GM08714 (cell line): ENCODE data around the gene TMPRSS6.

Experiments used
- H3K4me3 ChIP-seq: fragments of 200-500 bp; sonication (Bioruptor generic); 2 replicates; pipeline ENCODE4 v1.5.1; 2014; ENCODE audit warnings: mild to moderate bottlenecking, low read length, inconsistent platforms
- ZNF274 ChIP-seq: IDR thresholded peaks from 2 replicates; pipeline ENCODE4 v1.6.1; 2012; ENCODE audit warnings: mild to moderate bottlenecking, low read depth, low read length

Gene TMPRSS6

DNA sequence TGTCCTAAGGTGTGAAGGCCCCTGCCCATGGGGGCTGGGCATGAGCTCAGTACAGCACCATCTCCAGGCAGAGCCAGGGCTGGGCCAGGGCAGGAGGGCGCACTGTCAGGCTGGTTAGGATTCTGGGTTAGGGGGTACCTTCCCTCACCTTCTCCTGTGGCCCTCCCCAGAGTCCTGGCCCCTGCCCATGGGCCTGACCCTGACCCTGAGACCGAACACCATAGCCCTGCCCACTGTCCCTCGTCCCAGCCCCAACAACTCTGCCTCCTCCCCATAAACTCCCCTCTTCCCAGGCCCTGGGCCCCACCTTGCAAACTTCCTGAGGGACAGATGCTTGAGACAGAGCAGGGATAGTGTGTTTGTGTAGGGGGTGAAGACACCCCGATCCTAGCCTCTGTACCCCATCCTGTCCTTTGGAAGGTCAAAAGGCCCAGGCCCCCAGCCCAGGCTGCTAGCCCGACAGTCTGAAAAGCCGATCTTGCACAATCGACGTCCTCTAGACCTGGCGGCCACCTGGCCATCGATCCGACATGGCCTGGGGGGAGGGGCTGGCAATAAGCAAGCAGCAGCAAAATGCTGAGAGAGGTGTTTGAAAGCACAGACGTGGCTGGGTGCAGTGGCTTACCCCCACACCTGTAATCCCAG is 2.7 kb upstream of the TMPRSS6 start:
- TF ChIP-seq ZNF274, result no peak

DNA sequence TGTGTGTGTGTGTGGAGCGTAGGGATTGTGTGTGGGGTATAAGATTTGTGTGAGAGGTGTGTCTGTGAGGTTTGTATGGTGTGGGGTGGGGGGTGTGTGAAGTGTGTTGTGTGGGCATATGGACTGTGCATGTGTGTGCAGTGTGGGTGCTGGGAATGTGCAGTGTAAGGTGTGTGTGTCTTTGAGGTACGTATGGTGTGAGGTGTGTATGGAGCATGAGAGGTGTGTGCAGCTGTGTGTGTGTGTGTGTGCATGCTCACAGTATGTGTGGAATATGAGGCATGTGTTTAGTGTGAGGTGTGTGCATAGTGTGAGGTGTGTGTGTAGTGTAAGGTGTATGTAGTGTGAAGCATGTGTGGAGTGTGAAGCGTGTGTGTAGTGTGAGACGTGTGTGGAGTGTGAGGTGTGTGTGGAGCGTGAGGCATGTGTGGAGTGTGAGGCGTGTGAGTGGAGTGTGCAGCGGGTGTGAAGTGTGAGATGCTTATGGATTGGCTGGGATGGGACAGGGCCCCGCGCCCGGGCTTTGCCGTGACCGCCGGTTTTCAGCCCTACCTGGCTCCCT is 1.7 kb upstream of the TMPRSS6 start:
- no peak overlapping the region for H3K4me3 ChIP-seq
- TF ChIP-seq ZNF274, result no peak

More for the DNA sequence above, 2.7 kb upstream of the TMPRSS6 start:
- no peak overlapping the region for H3K4me3 ChIP-seq

DNA sequence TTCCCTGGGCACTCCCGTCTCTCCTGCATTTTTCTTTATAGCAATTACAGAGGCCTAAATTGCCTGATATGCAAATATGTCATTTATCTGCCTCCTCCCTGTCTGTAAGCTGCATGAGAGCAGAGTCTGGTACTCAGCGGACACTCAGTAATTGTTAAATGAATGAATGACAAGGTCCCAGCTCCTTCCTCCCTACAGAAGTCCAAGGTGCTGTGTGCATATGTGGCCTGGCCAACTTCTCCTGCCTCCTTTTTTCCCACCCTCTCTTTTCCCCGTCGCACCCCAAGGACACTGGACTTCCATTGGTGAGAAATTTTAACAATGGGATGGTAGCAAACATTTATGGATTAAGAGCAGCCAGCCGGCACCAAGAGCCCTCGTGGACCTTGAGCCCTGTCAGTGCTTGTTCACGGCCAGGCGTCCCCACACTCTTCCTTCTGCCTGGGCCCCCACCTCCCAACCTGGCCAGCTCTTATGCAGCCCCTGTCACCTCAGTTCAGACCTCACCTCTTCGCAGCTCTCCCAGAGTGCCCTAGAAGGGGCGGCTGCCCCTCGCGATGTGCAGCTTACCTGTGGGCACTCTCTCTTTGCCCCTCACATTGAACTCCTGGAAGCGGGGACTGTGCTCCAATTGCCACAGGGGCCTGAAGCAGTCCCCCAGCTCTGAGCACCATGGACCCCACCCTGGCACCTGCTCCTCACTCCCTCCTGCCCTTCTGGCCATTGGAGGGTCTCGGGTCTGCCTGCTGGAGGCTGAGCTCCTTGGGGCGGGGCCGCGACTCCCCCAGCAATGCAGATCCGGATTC is 1.5 kb downstream of the TMPRSS6 start:
- no peak overlapping the region for H3K4me3 ChIP-seq

DNA sequence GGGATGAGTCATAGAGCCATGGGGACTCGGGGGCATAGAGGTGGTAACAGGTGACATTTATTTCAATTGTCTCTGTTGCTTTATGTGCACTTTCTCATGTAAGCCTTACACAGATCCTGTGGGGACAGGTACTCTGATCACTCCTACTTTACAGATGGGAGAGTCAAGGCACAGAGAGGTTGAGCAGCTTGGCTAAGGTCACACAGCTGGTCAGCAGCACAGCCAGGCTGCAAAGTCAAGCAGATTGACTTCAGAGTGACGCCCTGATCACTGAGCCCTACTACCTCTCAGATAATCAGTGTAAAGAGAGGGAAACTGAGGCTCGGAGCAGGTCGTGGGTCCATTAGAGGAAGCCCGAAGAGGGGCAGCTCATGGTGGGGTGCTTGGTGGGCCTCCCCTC is 3.5 kb downstream of the TMPRSS6 start:
- H3K4me3 ChIP-seq, result no peak overlapping the region
- no peak for TF ChIP-seq ZNF274

More for the DNA sequence above, 1.5 kb downstream of the TMPRSS6 start:
- TF ChIP-seq ZNF274, result no peak

DNA sequence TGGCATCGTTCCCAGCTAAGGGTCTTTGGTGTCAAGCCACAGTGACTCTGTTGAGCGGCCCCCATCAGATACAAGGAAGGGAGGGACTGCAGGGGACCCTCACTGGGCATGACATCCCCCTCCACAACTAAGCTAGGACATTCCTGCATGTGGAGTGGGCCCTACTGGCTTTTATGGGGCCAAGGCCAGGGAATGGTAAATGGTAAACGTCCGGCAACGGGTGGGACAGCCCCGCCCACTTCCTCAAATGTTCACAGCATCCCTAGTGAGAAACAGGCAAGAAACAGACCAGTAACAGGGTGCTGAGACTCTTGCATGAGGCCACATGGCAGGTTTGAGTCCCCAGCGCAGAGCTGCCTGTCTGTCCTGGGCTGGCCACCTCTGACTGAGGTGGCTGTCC is 4.4 kb downstream of the TMPRSS6 start:
- TF ChIP-seq ZNF274, result no peak
- no peak overlapping the region for H3K4me3 ChIP-seq

DNA sequence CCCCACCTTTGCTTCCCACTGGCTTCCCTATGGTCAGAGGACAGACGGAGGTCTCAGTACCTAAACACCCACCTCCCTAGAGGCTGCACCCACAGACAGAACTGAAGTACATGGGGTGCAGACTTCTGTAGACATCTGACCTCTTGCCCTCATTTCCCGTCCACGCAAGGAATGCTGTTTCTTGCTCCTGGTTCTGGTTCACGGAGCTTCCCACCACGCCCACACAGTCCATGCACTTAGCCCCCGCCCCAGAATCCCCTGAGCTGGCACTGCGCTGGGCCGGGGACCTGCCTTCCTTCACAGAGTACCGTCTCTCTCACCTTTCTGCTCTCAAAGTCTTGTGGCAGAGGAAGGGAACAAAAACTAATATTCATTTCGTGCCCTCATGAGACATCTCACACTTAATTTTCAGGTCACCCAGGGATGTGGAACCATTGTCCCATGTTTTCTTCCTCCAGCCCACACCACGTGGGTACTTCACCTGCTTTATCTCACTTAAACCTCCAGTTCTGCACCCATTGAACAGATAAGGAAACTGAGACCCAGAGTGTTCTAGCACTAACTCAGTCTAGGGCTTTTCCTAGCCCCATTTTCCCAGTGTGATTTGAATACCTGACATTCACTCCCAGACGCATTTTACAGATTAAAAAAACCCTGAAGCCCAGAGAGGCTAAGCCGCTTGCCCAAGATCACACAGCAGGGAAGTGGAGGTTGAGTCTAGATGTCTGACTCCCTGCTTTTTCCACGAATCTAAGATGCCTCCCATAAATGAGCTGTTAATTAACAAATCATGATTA is 5.7 kb downstream of the TMPRSS6 start:
- H3K4me3 ChIP-seq, result no peak overlapping the region
- no peak for TF ChIP-seq ZNF274

DNA sequence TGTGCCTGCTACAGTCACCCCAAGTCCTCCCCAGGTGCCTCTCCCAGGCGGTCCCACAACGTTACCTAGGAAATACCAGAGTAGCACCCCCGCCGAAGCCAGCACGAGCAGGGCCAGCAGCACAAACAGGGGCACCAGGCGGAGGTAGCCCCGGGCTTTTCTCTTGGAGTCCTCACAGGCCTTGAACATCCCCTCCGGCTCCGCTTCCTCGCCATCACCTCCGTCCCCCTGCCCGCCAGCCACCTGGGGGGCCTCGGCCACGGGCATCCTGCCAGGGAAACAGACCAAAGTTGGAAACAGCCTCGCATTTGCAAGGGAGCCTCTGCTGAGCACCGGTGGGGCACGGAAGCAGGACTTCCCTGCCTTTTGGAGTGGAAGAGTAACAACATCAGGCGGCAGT is 6.4 kb downstream of the TMPRSS6 start:
- no peak for TF ChIP-seq ZNF274
- H3K4me3 ChIP-seq, result no peak overlapping the region

DNA sequence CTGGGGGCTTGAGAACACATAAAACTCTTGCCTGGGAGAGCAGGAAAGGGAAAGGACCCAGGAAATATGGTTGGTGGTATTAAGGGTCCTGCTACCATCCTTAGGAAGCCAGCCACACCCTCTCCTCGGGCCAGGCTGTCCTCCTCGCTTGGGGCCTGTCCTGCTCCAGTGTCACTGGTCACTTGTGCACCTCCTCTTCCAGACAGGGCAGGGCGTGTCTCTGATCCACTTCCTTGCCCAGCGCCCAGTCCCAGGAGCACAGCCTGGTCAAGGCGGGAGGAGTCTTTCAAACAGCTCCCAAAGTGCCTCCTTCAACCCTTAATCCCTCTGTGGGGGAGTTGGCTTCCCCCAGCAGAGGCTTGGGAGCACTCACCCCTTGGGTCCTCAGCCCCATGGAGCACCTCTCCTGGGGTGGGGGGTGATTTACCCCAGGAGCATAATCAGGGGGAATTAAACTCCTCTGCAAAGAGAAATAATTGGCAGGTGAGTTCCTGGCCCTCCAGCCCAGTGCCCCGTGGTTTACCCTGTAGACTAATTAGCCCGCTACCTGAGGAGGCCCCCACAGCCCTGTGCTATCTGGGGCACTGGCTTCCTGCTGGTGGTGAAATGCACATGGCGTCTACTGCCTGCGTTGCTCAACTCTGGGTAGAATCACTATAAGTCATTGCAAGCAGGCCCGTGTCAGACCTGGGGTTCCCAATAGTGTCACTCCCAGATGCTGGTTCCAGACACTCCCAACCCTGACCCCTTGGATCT is 8.0 kb downstream of the TMPRSS6 start:
- no peak overlapping the region for H3K4me3 ChIP-seq
- TF ChIP-seq ZNF274, result no peak

DNA sequence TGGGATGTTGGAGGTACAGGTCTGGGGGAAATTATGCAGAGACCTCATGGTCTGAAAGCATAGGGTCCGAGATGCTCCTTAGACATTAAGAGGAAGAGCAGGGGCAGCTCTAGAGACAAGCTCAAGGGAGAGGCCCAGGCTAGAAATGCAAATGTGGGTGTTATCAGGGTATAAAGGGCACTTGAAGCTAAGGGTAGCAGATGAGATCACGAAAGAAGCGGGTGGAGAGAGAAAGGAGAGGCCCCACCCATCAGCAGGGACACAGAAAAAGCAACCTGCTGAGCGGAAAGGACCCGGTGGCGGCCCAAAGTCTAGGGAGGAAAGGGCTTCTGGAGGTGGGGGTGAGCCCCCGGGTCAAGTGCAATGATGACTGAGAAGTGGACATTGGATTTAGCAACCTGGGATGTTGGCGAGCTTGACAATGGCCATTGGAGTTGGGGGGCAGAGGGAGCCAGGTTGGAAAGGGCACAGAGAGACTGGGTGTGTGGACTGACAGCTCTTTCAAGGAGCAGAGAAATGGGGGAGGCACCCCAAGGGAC is 8.9 kb downstream of the TMPRSS6 start:
- TF ChIP-seq ZNF274, result no peak
- no peak overlapping the region for H3K4me3 ChIP-seq

DNA sequence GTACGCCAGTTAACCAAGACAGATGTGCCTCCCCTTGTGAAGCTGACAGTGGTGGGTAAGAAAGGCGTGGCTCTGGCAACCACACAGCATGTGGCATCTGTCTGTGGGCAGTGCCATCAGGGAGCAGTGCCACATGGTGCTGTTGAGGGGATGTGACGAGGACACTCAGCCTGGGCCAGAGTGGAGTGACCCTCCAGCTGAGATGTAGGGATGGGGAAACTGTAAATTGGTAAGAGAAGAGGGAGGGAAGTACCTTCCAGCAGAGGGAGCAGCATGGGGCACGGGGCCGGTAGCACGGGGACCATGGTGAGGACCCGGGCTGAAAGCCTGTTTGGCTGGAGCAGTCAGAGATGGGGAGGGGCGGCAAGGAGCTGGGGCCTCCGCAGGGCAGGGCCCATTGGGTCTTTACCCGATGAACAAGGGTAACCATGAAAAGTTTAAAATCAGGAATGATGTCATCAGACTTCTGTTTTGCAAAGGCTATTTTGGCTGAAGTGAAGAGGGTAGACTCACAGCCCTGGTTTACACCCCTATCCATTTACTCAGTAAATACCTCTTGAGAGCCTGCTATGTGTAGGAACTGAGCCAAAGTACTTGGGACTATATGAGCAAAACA is 10.4 kb downstream of the TMPRSS6 start:
- no peak for TF ChIP-seq ZNF274

DNA sequence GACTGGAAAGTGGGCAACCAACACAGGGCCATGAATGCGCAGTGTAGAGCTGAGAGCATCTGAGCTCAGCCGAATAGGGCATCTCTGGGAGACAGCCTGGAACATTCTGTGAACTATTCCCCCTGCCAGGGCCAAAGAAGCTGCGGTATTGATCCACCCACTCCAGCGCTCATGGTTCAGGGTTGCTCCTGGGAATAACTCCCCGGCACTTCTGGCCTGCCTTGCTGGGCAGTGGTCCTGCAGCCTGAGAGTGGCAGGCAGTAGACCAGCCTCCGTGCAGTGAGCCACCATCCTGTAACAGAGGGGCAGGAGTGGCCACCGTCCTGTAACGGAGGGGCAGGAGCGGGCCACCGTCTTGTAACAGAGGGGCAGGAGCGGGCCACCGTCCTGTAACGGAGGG is 12.2 kb downstream of the TMPRSS6 start:
- TF ChIP-seq ZNF274, result no peak
- H3K4me3 ChIP-seq, result no peak overlapping the region

More for the DNA sequence above, 10.4 kb downstream of the TMPRSS6 start:
- no peak overlapping the region for H3K4me3 ChIP-seq

DNA sequence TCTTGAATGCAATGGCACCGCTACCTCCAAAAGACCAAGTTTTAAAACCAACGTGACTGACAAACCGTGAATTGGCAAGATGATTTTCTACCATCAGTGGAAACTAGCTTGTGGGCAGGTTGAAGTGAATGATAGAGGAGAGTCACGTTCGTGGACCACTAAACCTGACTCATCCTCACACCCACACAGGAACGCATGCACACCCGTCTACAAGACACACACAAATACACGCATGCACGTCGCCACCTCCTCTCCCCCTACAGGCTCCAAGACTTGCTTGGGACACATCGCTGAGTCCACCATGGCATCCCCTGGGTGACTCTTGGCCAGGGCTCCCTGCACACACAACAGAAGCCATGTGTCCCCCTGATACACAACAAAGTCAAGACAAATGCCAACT is 14.4 kb downstream of the TMPRSS6 start:
- TF ChIP-seq ZNF274, result no peak

DNA sequence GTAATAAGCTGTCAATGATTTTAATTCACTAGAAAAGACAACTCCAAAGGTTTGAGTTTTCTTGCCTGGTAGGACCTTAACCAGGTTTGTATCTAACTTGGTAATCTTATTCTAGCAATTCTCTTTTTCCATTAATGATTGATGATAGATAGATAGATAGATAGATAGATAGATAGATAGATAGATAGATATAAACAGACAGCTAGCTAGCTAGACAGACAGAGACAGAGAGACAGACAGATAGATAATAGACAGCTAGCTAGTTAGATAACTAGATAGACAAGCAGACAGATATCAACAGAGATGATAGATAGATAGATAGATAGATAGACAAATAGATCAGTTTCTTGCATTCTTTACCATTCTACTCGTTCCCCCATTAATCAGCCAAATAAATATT is 15.3 kb downstream of the TMPRSS6 start:
- no peak overlapping the region for H3K4me3 ChIP-seq
- no peak for TF ChIP-seq ZNF274

More for the DNA sequence above, 14.4 kb downstream of the TMPRSS6 start:
- H3K4me3 ChIP-seq, result no peak overlapping the region
